Hematopoietic multipotent progenitor cell treated with erythropoietin and hydrocortisone succinate and interleukin-3 and kit ligand, for 6 days (in vitro differentiated cells): ENCODE measurements around the gene ZNF75A.
"Not testable (repeated sequence)": the region's sequence is repeated elsewhere in the genome, so short reads cannot be mapped to it uniquely, and the experiment has no call there.

ENCODE experiments used
- DNase-seq: peaks from one replicate; pipeline ENCODE4 v3.0.0-alpha.2; 2015

The ZNF75A gene

GRCh38 chr16:3305109-3306068 lies at the start of gene ZNF75A, which contains the start of gene TIGD7:
Gene ZNF75A (plus strand): TSS chr16:3305497. CDS start chr16:3308429, 2,932 bp downstream.
Gene TIGD7 (minus strand): TSS chr16:3305430. CDS start chr16:3300614, 4,816 bp downstream.
- DNase-seq: peak; percentile 94

- DNase-seq: no peak
Observed at GRCh38 chr16:3256146-3256865, 49.0 kb upstream of the ZNF75A start, which contains the start of gene MEFV. Gene MEFV (minus strand): TSS chr16:3256633. CDS start chr16:3256587, 46 bp downstream.

- no peak for DNase-seq
Observed at GRCh38 chr16:3256866-3257465, 48.3 kb upstream of the ZNF75A start.

- DNase-seq: no peak
Observed at GRCh38 chr16:3259836-3260235, 45.5 kb upstream of the ZNF75A start.

- no peak for DNase-seq
Observed at GRCh38 chr16:3262517-3262916, 42.8 kb upstream of the ZNF75A start.

- DNase-seq: peak; percentile 98
Observed at GRCh38 chr16:3264137-3265036, 40.9 kb upstream of the ZNF75A start.

- peak; percentile 77 for DNase-seq
Observed at GRCh38 chr16:3266873-3267537, 38.3 kb upstream of the ZNF75A start.

GRCh38 chr16:3268294-3268693 lies 37.0 kb upstream of the ZNF75A start:
- no peak for DNase-seq

- not testable (repeated sequence) for DNase-seq
Observed at GRCh38 chr16:3270718-3271117, 34.6 kb upstream of the ZNF75A start.

GRCh38 chr16:3271281-3271680 lies 34.0 kb upstream of the ZNF75A start:
- DNase-seq: not testable (repeated sequence)

- no peak for DNase-seq
Observed at GRCh38 chr16:3274490-3274889, 30.8 kb upstream of the ZNF75A start.

- no peak for DNase-seq
Observed at GRCh38 chr16:3274947-3275346, 30.4 kb upstream of the ZNF75A start.

GRCh38 chr16:3276679-3277078 lies 28.6 kb upstream of the ZNF75A start:
- no peak for DNase-seq

- DNase-seq: peak; percentile 54
Observed at GRCh38 chr16:3281222-3281820, 24.0 kb upstream of the ZNF75A start.

- DNase-seq: peak; percentile 86
Observed at GRCh38 chr16:3282103-3282729, 23.1 kb upstream of the ZNF75A start.

GRCh38 chr16:3282730-3283542 lies 22.4 kb upstream of the ZNF75A start, which contains the start of gene ZNF263:
Gene ZNF263 (plus strand): TSS chr16:3283491. CDS start chr16:3283819, 328 bp downstream.
- DNase-seq: peak; percentile 99

GRCh38 chr16:3283543-3284447 lies 21.5 kb upstream of the ZNF75A start:
- peak; percentile 31 for DNase-seq

GRCh38 chr16:3285131-3285530 lies 20.2 kb upstream of the ZNF75A start:
- no peak for DNase-seq
